Ovary (tissue), 3 donors: Measurements from ENCODE around the gene RNF217.

Source experiments
- EP300 ChIP-seq: sonication (generic); formaldehyde crosslinking; IDR thresholded peaks from one replicate; pipeline ENCODE4 v1.6.1; 2017; ENCODE audit warnings: antibody characterized with exemption
- POLR2A ChIP-seq: fragments of 450-650 bp; IDR thresholded peaks from one replicate; pipeline ENCODE4 v1.6.1; 2017; ENCODE audit warnings: antibody characterized with exemption, mild to moderate bottlenecking, moderate library complexity
- TF ChIP-seq, protein P1 (sequence below), 3 donors: fragments of 450-650 bp in 2 of 3; fragments of 200-600 bp in 1 of 3; IDR thresholded peaks; one replicate each; pipeline versions ENCODE4 v1.5.1 to v1.8.0; 2016 to 2022; ENCODE audit warnings: antibody characterized with exemption in 3 of 3, mild to moderate bottlenecking in 1 of 3
- donor health status: DM: no; HTN: no; CAD: no.

DNA sequence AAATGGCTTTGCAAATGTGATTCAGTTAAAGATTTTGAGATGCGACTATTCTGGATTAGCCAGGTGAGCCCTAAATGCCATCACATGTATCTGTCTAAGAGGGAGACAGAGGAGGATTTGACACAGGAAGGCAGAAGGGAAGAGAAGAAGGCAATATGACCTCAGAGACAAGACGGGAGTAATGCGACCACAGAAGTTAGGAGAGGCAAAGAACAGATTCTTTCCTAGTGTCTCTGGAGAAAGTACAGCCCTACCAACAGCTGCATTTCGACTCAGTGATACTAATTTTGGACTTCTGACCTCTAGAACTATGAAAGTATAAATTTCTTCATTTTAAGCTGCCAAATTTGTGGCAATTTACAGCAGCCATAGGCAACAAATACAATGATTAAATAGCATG, 167.1 kb downstream of the RNF217 start:
- no peak for TF ChIP-seq POLR2A
- no peak for TF ChIP-seq EP300
- TF ChIP-seq, protein P1, sequence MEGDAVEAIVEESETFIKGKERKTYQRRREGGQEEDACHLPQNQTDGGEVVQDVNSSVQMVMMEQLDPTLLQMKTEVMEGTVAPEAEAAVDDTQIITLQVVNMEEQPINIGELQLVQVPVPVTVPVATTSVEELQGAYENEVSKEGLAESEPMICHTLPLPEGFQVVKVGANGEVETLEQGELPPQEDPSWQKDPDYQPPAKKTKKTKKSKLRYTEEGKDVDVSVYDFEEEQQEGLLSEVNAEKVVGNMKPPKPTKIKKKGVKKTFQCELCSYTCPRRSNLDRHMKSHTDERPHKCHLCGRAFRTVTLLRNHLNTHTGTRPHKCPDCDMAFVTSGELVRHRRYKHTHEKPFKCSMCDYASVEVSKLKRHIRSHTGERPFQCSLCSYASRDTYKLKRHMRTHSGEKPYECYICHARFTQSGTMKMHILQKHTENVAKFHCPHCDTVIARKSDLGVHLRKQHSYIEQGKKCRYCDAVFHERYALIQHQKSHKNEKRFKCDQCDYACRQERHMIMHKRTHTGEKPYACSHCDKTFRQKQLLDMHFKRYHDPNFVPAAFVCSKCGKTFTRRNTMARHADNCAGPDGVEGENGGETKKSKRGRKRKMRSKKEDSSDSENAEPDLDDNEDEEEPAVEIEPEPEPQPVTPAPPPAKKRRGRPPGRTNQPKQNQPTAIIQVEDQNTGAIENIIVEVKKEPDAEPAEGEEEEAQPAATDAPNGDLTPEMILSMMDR (IDR thresholded peaks at IDR 0.05), result no peak
